ENCODE results near the gene ZCCHC24.

The ZCCHC24 gene

DNA sequence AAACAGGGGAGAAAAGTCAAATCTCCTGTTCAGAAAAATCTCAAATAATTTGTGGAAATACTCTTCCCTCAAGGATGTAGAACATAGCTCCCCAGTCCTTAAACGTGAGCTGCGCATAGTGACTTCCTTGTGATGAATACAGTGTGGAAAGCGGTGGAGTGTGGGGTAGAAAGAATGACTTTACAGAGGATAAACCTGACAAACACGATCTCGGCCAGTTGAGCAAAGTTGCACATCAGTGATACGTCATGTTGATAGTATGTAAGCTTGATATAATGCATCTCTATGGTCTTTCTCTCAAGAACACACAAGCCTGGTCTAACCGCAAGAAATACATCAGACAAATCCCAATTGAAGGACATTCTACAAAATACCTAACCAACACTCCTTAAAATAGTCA is 32.0 kb upstream of the ZCCHC24 start:
- TF ChIP-seq, protein P1, sequence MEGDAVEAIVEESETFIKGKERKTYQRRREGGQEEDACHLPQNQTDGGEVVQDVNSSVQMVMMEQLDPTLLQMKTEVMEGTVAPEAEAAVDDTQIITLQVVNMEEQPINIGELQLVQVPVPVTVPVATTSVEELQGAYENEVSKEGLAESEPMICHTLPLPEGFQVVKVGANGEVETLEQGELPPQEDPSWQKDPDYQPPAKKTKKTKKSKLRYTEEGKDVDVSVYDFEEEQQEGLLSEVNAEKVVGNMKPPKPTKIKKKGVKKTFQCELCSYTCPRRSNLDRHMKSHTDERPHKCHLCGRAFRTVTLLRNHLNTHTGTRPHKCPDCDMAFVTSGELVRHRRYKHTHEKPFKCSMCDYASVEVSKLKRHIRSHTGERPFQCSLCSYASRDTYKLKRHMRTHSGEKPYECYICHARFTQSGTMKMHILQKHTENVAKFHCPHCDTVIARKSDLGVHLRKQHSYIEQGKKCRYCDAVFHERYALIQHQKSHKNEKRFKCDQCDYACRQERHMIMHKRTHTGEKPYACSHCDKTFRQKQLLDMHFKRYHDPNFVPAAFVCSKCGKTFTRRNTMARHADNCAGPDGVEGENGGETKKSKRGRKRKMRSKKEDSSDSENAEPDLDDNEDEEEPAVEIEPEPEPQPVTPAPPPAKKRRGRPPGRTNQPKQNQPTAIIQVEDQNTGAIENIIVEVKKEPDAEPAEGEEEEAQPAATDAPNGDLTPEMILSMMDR (IDR thresholded peaks at IDR 0.05) = no peak
- Histone ChIP-seq H3K27me3 (peaks cover 16% of the 10 kb centered on the region), H3K36me3 (no peaks in the 10 kb centered on the region), H3K9me3 (no peaks in the 10 kb centered on the region), H3K27ac (no peak overlapping the region), H3K4me3 (ENCODE audit: low read depth in 1 of 2, low read length in 1 of 2) (no peak overlapping the region), H3K4me1 (ENCODE audit: control insufficient read depth in 1 of 2, insufficient read depth in 1 of 2, low read depth in 1 of 2, low read length in 1 of 2) (peaks cover 8 to 11% of the 10 kb centered on the region in 2 experiments)

DNA sequence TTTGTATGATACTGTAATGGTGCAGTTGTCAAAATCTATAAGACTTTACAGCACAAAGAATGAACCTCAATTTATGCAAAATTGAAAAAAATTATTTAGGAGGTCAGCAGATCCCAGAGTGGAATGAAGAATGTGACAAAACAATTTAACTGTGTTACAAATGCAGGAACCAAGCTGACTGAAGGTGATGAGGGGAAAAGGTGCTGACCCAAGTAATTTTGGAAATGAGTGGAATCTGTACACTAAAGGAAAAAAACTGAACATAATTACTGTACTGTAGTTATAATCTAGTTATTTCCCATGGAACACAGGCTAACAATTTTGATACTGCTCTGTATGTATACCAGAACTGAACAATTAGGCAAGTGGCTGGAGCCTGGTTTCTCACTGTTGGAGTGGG is 31.2 kb upstream of the ZCCHC24 start:
- Histone ChIP-seq H3K36me3 (no peaks in the 10 kb centered on the region), H3K27ac (no peak overlapping the region), H3K27me3 (peaks cover 8% of the 10 kb centered on the region), H3K9me3 (no peaks in the 10 kb centered on the region), H3K4me3 (ENCODE audit: low read depth in 1 of 2, low read length in 1 of 2) (no peak overlapping the region), H3K4me1 (ENCODE audit: control insufficient read depth in 1 of 2, insufficient read depth in 1 of 2, low read depth in 1 of 2, low read length in 1 of 2) (peaks cover 8 to 11% of the 10 kb centered on the region in 2 experiments)
- TF ChIP-seq, protein P1 (IDR thresholded peaks at IDR 0.05) = no peak

DNA sequence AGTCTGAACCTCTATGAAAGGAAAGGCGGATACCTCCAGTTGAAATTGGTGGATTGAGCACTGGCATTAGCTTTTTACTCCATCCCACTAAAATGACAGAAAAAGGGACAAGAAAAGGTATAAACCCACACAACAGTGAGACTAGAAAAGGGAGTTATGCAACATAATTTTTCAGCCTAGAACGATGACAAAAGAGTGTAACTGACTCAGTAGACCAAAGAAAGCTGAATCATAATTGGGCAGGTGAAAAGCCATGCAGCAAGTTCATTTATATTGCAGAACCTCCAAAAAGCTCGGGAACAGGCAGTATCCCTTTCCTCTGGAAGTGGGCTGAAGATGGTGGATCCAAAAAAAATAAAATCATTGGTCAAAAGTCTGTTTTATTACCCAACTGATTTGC is 30.5 kb upstream of the ZCCHC24 start:
- Histone ChIP-seq H3K27ac (no peak overlapping the region), H3K4me1 (ENCODE audit: control insufficient read depth in 1 of 2, insufficient read depth in 1 of 2, low read depth in 1 of 2, low read length in 1 of 2) (peaks cover 8 to 11% of the 10 kb centered on the region in 2 experiments), H3K36me3 (no peaks in the 10 kb centered on the region), H3K4me3 (ENCODE audit: low read depth in 1 of 2, low read length in 1 of 2) (no peak overlapping the region), H3K9me3 (no peaks in the 10 kb centered on the region), H3K27me3 (peaks cover 7% of the 10 kb centered on the region)
- TF ChIP-seq, protein P1 (IDR thresholded peaks at IDR 0.05) = no peak

DNA sequence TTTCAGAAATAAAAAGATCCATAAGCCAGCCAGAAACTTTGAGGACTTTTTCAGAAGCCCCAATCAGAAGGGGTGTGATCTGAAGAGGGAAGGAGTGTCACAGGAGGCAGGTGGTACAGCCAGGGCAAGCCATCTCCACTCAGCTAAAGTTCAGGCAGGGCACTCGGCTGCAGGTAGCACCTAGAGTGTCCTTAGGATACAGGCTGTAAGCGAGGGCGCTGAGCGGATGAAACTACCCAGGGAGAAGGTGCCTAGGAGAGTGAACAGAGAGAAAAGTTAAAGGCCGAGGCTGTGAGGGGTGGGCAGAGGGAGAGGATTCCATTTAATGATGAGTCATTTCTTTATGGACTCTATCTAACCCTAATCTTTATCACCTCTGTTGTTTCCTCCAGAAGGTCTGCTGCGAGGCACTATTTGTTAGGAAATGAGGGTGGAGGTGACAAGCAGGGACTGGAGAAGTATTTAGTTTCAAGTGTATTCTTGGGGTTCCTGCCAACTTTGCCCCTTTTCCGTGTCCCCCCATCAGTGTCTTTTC is 29.8 kb upstream of the ZCCHC24 start:
- Histone ChIP-seq H3K4me3 (ENCODE audit: low read depth in 1 of 2, low read length in 1 of 2) (no peak overlapping the region), H3K9me3 (no peaks in the 10 kb centered on the region), H3K36me3 (no peaks in the 10 kb centered on the region), H3K27ac (no peak overlapping the region), H3K27me3 (peaks cover 2% of the 10 kb centered on the region), H3K4me1 (ENCODE audit: control insufficient read depth in 1 of 2, insufficient read depth in 1 of 2, low read depth in 1 of 2, low read length in 1 of 2) (peaks cover 8 to 11% of the 10 kb centered on the region in 2 experiments)
- TF ChIP-seq, protein P1 (IDR thresholded peaks at IDR 0.05) = no peak

DNA sequence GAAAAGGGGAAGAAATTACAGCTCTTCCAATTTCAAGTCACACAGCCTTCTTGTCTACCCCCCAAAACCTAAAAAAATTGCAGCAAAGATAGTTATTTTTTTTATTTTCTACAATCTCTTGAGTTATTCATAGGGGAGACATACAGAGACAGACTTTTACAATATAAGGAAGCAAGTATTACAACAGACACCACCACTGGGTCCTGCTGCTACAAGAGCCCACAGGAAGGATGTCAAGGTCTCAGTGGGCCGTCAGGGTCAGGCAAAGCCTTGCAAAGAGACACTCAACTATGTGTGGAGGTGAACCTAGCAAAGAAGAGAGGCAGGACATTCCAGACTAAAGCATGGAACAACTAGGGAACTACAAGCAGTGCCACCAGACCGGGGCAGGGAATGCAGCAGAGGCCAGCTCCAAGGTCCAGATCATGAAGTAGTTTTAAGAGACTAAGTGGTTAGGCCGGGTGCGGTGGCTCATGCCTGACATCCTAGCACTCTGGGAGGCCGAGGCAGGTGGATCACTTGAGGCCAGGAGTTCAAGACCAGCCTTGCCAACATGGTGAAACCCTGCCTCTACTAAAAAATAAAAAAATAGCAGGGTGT is 28.2 kb upstream of the ZCCHC24 start:
- TF ChIP-seq, protein P1 (IDR thresholded peaks at IDR 0.05) = no peak
- Histone ChIP-seq H3K9me3 (no peaks in the 10 kb centered on the region), H3K27me3 (no peaks in the 10 kb centered on the region), H3K36me3 (no peaks in the 10 kb centered on the region), H3K4me1 (ENCODE audit: control insufficient read depth in 1 of 2, insufficient read depth in 1 of 2, low read depth in 1 of 2, low read length in 1 of 2) (peaks cover 8 to 11% of the 10 kb centered on the region in 2 experiments), H3K27ac (no peak overlapping the region), H3K4me3 (ENCODE audit: low read depth in 1 of 2, low read length in 1 of 2) (no peak overlapping the region)
